Cardiac muscle cell (in vitro differentiated cells and primary cell): Measurements from ENCODE around the gene PHF12. TPM values are rescaled to one million over a fixed set of nuclear protein-coding genes. Genes with fewer than 3 reads are reported as not detected.

ENCODE experiments used
- DNase-seq, 2 donors: peaks; one replicate each; pipeline versions ENCODE4 v3.0.0 to v3.0.0-alpha.2; 2010 to 2017; ENCODE audit warnings: low read depth in 1 of 2, low spot score in 1 of 2
- H3K27ac ChIP-seq: fragments of 200-600 bp; sonication (generic); 2 replicates; pipeline ENCODE4 v1.5.1; 2016
- H3K27me3 ChIP-seq: fragments of 200-600 bp; sonication (generic); 2 replicates; pipeline ENCODE4 v1.6.0; 2016; ENCODE audit warnings: control low read depth
- H3K36me3 ChIP-seq: fragments of 200-600 bp; sonication (generic); 2 replicates; pipeline ENCODE4 v1.5.1; 2016; ENCODE audit warnings: control low read depth
- H3K4me1 ChIP-seq: fragments of 200-600 bp; sonication (generic); 2 replicates; pipeline ENCODE4 v1.8.1; 2017; ENCODE audit warnings: low read depth, mild to moderate bottlenecking, mixed run types
- H3K4me3 ChIP-seq: fragments of 200-600 bp; sonication (generic); 2 replicates; pipeline ENCODE4 v1.5.1; 2016; ENCODE audit warnings: mild to moderate bottlenecking
- H3K9me3 ChIP-seq: fragments of 200-600 bp; sonication (generic); 2 replicates; pipeline ENCODE4 v1.5.1; 2017; ENCODE audit warnings: low read depth, mild to moderate bottlenecking, control low read depth
- CTCF ChIP-seq: IDR thresholded peaks from 2 replicates; pipeline ENCODE4 v1.5.1; 2012; ENCODE audit warnings: low read depth, mild to moderate bottlenecking, low read length
- polyA plus RNA-seq: library from polyadenylated mRNA; unstranded; fragments of >200 nt; fragmentation: Nextera tagmentation; extraction: Ambion mirVana; gene quantifications from 2 replicates; pipeline ENCODE4 v1.2.1, GENCODE V29; 2016
- total RNA-seq: library from RNA; depleted of rRNA; stranded (reverse); fragments of >200 nt; gene quantifications from 2 replicates; pipeline ENCODE4 v1.2.3, GENCODE V29; 2016

PHF12 gene
- 45.6 and 46.1 TPM in 2 replicates for total RNA-seq
- 11.6 and 17.9 TPM in 2 replicates for polyA plus RNA-seq

DNA sequence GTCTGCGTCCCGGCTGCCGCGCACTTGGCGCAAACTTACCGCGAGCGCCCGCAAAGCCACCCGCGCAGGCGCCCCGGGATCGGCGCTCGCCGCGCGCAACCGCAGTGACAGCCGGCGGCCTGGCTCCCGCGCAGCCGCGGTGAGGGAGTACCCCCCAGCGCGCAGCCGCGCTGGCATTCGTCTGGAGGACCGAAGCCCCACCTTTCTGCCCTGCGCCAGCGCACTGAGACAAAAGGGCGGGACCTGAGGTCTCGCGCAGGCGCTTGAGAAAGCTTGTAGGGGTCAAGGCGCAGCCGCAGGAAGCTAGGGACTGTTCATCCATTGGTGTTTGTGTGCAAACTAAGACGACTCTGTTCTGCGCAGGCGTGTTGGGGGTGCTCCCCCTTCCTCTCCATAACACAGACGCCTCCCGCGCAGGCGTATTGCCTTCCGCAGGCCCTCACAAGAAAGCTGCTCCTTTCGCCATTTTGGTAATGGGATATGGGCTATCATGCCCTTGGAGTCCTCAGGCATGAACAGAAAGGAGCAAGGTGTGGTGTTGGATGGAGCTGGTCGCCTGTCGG, at the start of gene PHF12:
PHF12 (minus strand) TSS at position 91 of the 563 bp plus-strand sequence. CDS start 558 bp downstream, outside the sequence.
- H3K4me1 ChIP-seq = peaks cover 12% of the 10 kb centered on the region
- H3K27me3 ChIP-seq = no peaks in the 10 kb centered on the region
- DNase-seq = peak; percentile 100
- peak within 1 kb of the TSS; percentile 97 for H3K27ac ChIP-seq
- no peaks in the 10 kb centered on the region for H3K9me3 ChIP-seq
- no peaks in the 10 kb centered on the region for H3K36me3 ChIP-seq
- TF ChIP-seq CTCF = no peak
- H3K4me3 ChIP-seq = peak within 1 kb of the TSS; percentile 90

- no peak for DNase-seq
- peaks cover 25% of the 10 kb centered on the region for H3K27me3 ChIP-seq
- no peaks in the 10 kb centered on the region for H3K9me3 ChIP-seq
- no peaks in the 10 kb centered on the region for H3K36me3 ChIP-seq
- peaks cover 18% of the 10 kb centered on the region for H3K4me1 ChIP-seq
- H3K27ac ChIP-seq = no peak overlapping the region
- TF ChIP-seq CTCF = no peak
- H3K4me3 ChIP-seq = no peak overlapping the region
These were observed 49.7 kb upstream of the PHF12 start for GRCh38 chr17:29000973-29001372.

DNA sequence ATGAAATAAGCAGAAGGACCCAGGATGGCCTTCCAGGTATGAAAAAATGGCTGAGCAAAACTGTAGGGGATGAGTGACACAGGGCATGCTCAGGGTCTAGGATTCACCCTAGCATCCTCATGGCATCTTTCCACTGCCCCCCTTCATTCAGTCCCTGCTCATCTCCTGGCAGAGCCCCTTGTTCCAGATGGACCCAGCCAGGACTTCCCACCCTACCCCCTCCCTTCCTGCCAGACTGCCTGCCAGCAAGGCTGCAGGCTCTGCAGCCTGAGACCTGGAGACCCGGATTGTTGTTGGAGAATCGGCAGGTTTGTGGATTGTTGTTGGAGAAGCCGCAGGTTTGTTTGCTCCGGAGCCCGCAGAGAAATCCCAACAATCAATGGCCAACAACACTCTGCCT, 47.9 kb upstream of the PHF12 start:
- TF ChIP-seq CTCF = no peak
- Histone ChIP-seq H3K9me3 (no peaks in the 10 kb centered on the region), H3K27me3 (peaks cover 9% of the 10 kb centered on the region), H3K4me3 (no peak overlapping the region), H3K27ac (no peak overlapping the region), H3K36me3 (no peaks in the 10 kb centered on the region), H3K4me1 (peaks cover 21% of the 10 kb centered on the region)
- DNase-seq = no peak

DNA sequence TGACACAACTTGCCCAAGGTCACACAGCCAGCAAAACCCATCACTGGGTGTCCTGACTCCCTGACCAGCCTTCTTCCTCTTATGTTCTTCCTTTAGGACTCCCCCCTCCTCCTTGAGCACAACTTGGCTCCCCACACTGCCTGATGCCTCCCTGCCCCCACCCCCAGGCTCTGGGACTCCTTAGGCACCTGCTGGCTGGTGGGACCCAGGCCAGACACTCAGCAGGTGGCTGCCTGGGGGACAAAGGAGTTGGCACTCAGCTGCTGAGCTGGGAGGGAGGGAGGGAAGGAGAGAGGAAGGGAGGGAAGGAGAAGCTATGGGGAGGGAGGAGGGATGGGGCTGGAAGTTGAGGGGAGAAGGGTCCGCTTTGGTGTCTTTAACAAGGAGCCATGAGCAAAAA, 46.5 kb upstream of the PHF12 start:
- TF ChIP-seq CTCF = no peak
- DNase-seq = no peak
- peaks cover 24% of the 10 kb centered on the region for H3K4me1 ChIP-seq
- H3K9me3 ChIP-seq = no peaks in the 10 kb centered on the region
- H3K4me3 ChIP-seq = no peak overlapping the region
- H3K27me3 ChIP-seq = no peaks in the 10 kb centered on the region
- H3K36me3 ChIP-seq = no peaks in the 10 kb centered on the region
- no peak overlapping the region for H3K27ac ChIP-seq

DNA sequence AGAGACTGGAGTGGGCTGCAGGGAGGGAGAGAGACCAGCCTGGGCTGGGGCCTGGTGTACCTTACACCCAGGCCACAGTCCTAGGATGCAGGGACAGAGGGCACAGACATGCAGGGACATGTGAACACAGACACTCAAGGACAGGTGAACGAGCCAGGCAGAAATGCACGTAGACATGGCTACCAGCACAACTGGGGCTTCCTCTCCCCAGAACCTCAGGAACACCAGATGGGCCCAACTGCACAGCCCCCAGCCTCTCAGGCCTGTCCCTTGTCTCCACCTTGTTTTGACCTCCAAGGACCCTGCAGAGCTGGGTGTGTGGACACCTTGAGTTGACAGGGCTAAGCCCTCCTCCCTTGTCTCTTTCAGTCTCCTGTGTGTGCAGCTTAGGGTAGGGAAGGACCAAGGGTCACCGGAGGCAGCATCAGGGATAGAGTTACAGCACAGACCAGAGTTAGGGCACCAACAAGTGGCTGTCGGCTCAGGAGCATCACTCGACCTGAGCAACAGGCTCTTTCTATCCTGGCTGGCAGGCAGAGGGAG, 45.3 kb upstream of the PHF12 start:
- H3K4me3 ChIP-seq = no peak overlapping the region
- H3K36me3 ChIP-seq = no peaks in the 10 kb centered on the region
- no peak for DNase-seq
- H3K27me3 ChIP-seq = no peaks in the 10 kb centered on the region
- no peak for TF ChIP-seq CTCF
- H3K9me3 ChIP-seq = no peaks in the 10 kb centered on the region
- H3K4me1 ChIP-seq = peaks cover 28% of the 10 kb centered on the region
- peak overlapping the region; percentile 28 for H3K27ac ChIP-seq
